Epithelial cell of esophagus (primary cell): Measurements from ENCODE around the gene SND1.

Experiments used
- DNase-seq: peaks from one replicate; pipeline ENCODE4 v3.0.0; 2010; ENCODE audit warnings: low read depth
- H3K4me3 ChIP-seq: 2 replicates; pipeline ENCODE4 v1.5.1; 2011; ENCODE audit warnings: mild to moderate bottlenecking, low read length, control low read depth
- TF ChIP-seq, protein P1 (sequence below): IDR thresholded peaks from 2 replicates; pipeline ENCODE4 v1.5.1; 2011; ENCODE audit warnings: low read depth, mild to moderate bottlenecking, low read length, control low read depth, inconsistent platforms; ENCODE audit not compliant: insufficient read depth; ENCODE audit errors: missing control alignments

The SND1 gene

DNA sequence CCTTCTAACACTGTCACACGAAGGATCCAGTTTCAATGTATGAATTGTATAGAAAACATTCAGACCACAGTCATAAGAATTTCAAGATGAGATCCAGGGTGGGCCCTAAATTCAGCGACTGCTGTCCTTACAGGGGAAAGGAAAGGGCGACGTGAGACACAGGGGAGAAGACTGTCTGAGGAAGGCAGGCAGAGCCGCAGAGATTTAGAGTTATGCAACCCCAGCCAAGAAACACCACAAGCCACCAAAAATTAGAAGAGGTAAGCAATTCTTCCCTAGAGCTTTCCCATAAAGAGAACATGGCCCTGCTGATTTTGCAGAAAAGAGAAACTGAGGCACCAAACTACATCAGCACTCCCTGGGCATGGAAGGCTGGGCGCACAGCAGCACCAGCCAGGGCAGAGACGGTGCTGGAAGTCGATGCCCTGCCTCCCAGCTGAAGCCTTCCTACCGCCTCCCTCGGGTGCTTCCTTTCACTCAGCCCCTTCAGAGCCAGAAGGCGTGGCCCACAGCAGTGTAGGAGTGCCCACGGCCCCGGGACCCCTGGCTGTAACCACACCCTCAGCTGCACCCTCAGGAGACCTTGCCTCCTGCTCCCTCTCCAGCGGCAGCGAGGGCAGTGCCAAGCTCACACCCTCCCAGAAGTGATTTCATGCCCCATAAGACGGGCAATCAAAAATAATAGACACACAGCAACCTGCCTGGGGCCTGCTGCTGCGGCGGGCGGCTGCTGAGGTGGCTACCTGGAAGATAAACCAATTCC lies 460.2 kb downstream of the SND1 start:
- DNase-seq = no peak
- TF ChIP-seq, protein P1, sequence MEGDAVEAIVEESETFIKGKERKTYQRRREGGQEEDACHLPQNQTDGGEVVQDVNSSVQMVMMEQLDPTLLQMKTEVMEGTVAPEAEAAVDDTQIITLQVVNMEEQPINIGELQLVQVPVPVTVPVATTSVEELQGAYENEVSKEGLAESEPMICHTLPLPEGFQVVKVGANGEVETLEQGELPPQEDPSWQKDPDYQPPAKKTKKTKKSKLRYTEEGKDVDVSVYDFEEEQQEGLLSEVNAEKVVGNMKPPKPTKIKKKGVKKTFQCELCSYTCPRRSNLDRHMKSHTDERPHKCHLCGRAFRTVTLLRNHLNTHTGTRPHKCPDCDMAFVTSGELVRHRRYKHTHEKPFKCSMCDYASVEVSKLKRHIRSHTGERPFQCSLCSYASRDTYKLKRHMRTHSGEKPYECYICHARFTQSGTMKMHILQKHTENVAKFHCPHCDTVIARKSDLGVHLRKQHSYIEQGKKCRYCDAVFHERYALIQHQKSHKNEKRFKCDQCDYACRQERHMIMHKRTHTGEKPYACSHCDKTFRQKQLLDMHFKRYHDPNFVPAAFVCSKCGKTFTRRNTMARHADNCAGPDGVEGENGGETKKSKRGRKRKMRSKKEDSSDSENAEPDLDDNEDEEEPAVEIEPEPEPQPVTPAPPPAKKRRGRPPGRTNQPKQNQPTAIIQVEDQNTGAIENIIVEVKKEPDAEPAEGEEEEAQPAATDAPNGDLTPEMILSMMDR = no peak
- no peak overlapping the region for H3K4me3 ChIP-seq

- TF ChIP-seq, protein P1 = no peak
- DNase-seq = no peak
- H3K4me3 ChIP-seq = no peak overlapping the region
Measured at GRCh38 chr7:128112781-128113221, 460.8 kb downstream of the SND1 start.

DNA sequence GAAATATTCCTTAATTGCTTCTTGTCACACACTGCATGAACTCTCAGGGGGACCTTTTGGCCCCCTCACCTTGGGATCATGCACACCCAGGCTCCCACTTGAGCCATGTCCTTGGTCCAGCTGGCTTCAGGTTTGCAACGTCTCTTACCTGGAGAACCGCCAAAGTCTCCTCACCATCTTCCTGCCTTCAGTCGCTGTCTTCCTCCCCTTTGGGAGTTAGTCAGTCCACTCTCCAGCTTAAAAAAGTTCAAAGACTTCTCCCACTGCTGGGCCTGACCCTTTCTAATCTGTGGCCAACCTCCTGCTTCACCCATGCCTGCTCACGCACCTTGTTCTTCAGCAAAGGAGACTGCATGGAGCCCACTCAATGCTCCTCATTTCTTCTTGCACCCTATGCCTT lies 461.8 kb downstream of the SND1 start:
- no peak overlapping the region for H3K4me3 ChIP-seq
- TF ChIP-seq, protein P1 = no peak
- DNase-seq = no peak

DNA sequence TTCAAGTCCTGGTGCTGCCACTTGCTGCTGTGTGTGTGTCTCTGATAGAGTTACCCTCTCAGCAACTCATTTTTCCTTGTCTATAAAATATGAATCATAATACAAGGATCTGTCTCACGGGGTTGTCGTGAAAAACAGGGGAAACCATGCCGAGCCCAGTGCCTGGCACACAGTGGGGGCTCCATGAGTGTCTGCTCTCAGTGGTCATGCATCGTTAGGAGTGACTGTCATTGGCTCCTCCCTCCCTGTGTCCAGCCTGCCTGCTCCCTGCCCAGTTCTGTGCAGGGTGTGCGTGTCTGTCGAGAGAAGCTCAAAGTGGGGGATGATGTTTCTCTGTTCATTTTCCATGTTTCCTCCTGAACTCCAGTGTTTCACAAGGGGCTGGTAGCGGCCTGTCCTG lies 462.8 kb downstream of the SND1 start:
- DNase-seq = no peak
- no peak overlapping the region for H3K4me3 ChIP-seq
- TF ChIP-seq, protein P1 = no peak

DNA sequence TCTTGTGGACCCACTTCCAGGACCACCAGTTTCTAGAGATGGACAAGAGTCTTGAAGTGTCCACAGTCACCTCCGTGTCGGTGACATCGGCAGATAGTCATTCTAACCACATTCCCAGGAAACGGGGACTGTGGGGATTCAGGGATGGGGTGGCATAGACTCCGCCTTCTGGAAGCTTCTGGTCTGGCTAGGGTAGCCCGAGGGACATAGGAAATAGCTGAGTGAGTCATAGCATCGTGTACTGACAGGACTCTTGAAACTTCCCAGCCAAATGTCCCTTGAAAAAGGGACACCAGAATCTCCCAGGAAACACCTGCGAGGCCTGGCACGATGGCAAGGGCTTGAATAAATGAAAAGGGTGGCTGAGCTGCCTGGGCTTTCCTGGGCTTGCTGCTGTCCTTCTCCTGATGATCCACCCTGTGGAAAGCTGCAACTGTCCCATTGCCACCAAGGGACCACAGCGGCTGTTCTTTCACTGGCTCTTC lies 463.4 kb downstream of the SND1 start:
- TF ChIP-seq, protein P1 = no peak
- DNase-seq = peak; percentile 79
- no peak overlapping the region for H3K4me3 ChIP-seq

GRCh38 chr7:128115821-128116723 lies 464.1 kb downstream of the SND1 start:
- no peak overlapping the region for H3K4me3 ChIP-seq
- DNase-seq = peak; percentile 46
- TF ChIP-seq, protein P1 = no peak
